GM12878 (cell line): Measurements from ENCODE around the gene TBX15. TPM values are rescaled to one million over a fixed set of nuclear protein-coding genes. Genes with fewer than 3 reads are reported as not detected.

ENCODE experiments used
- ATAC-seq: fragments of 200-7000 bp; cut with Tn5 transposase; 3 replicates; pipeline ENCODE4 v1.9.1; 2020; ENCODE audit warnings: mild to moderate bottlenecking, moderate library complexity
- BruUV-seq: library from RNA; stranded (reverse); fragments of 400-500 nt; replicated peaks from 2 replicates; lab custom pipeline; 2021; lab: Mats Ljungman, UMichigan
- CTCF ChIA-PET: fragments of 300-600 bp; sonication (Branson Sonifier 250); formaldehyde crosslinking; extraction: SDS; loops from one replicate; lab custom pipeline; 2021; ENCODE audit warnings: inconsistent platforms; lab: Yijun Ruan, JAX
- POLR2A ChIA-PET: fragments of 350-600 bp; formaldehyde crosslinking; extraction: SDS; loops from one replicate; lab custom pipeline; 2021; ENCODE audit warnings: inconsistent platforms; lab: Charles Lee
- RAD21 ChIA-PET: fragments of 300-600 bp; sonication (Branson Sonifier 250); formaldehyde crosslinking; loops from one replicate; lab custom pipeline; 2023; ENCODE audit warnings: antibody characterized with exemption; ENCODE audit not compliant: unreplicated experiment; lab: Charles Lee
- SMC1A ChIA-PET: fragments of 300-600 bp; sonication (Branson Sonifier 250); formaldehyde crosslinking; loops from one replicate; lab custom pipeline; 2023; ENCODE audit not compliant: unreplicated experiment, uncharacterized antibody; lab: Charles Lee
- DNase-seq: peaks from one replicate; pipeline ENCODE4 v3.0.0-alpha.2; 2011; ENCODE audit warnings: low read depth, low spot score
- FAIRE-seq: peaks from 3 replicates; lab custom pipeline; 2011; peaks lifted over from hg19 to GRCh38; lab: Jason Lieb, UNC
- H2AFZ ChIP-seq: 2 replicates; pipeline ENCODE4 v1.6.0; 2011; ENCODE audit warnings: low read depth, low read length, control low read depth; ENCODE audit not compliant: control insufficient read depth
- H3K27ac ChIP-seq: 2 replicates; pipeline ENCODE4 v1.5.1; 2011; ENCODE audit warnings: control low read depth; ENCODE audit not compliant: control insufficient read depth, insufficient read depth
- H3K27me3 ChIP-seq, 2 experiments: replicated peaks in 1 of 2; 2 replicates each; pipeline versions ENCODE4 v1.6.0 to v1.6.1; 2011; ENCODE audit warnings: low read length in 1 of 2; ENCODE audit not compliant: control insufficient read depth in 2 of 2, insufficient read depth in 2 of 2
- H3K36me3 ChIP-seq, 2 experiments: 2 replicates each; pipeline ENCODE4 v1.5.1; 2011; ENCODE audit warnings: low read length in 1 of 2; ENCODE audit not compliant: control insufficient read depth in 2 of 2, insufficient read depth in 2 of 2
- H3K4me1 ChIP-seq: 2 replicates; pipeline ENCODE4 v1.6.1; 2011; ENCODE audit warnings: mild to moderate bottlenecking, low read length, moderate library complexity, mixed read lengths; ENCODE audit not compliant: control insufficient read depth, insufficient read depth
- H3K4me2 ChIP-seq: 2 replicates; pipeline ENCODE4 v1.6.0; 2011; ENCODE audit warnings: control low read depth; ENCODE audit not compliant: control insufficient read depth, insufficient read depth
- H3K4me3 ChIP-seq: fragments of 200-600 bp; sonication (generic); 2 replicates; pipeline ENCODE4 v1.5.1; 2016
- H3K79me2 ChIP-seq: 2 replicates; pipeline ENCODE4 v1.6.0; 2011; ENCODE audit warnings: low read length; ENCODE audit not compliant: control insufficient read depth, insufficient read depth
- H3K9ac ChIP-seq: 2 replicates; pipeline ENCODE4 v1.8.0; 2011; ENCODE audit warnings: low read length, control low read depth, mixed read lengths; ENCODE audit not compliant: control insufficient read depth, insufficient read depth
- H3K9me3 ChIP-seq: replicated peaks from 3 replicates; pipeline ENCODE4 v1.5.1; 2011; ENCODE audit warnings: mild to moderate bottlenecking, low read length; ENCODE audit not compliant: control insufficient read depth, insufficient read depth
- H4K20me1 ChIP-seq: 2 replicates; pipeline ENCODE4 v1.6.0; 2011; ENCODE audit not compliant: control insufficient read depth, insufficient read depth
- CUX1 ChIP-seq: IDR thresholded peaks from 2 replicates; pipeline ENCODE4 v1.6.1; 2012; ENCODE audit warnings: improper control_type of control experiment, low read depth, low read length; ENCODE audit not compliant: insufficient replicate concordance
- FOXK2 ChIP-seq: fragments of 450-650 bp; IDR thresholded peaks from 2 replicates; pipeline ENCODE4 v1.6.1; 2017; ENCODE audit warnings: mild to moderate bottlenecking, moderate library complexity
- JUND ChIP-seq: IDR thresholded peaks from 2 replicates; pipeline ENCODE4 v1.6.1; 2012; ENCODE audit warnings: low read depth, mild to moderate bottlenecking, low read length, improper control_type of control experiment, moderate library complexity
- MAX ChIP-seq: IDR thresholded peaks from 2 replicates; pipeline ENCODE4 v1.6.1; 2012; ENCODE audit warnings: low read depth, low read length, improper control_type of control experiment
- MLLT1 ChIP-seq: fragments of 450-650 bp; IDR thresholded peaks from 2 replicates; pipeline ENCODE4 v1.6.1; 2016; ENCODE audit warnings: mild to moderate bottlenecking
- MYB ChIP-seq: fragments of 150-350 bp; IDR thresholded peaks from 2 replicates; pipeline ENCODE4 v1.6.1; 2014; ENCODE audit warnings: mild to moderate bottlenecking, low read depth, low read length, borderline replicate concordance
- NFYB ChIP-seq: IDR thresholded peaks from 2 replicates; pipeline ENCODE4 v1.6.1; 2011; ENCODE audit warnings: low read depth, mild to moderate bottlenecking, low read length, improper control_type of control experiment, moderate library complexity; ENCODE audit not compliant: insufficient read depth
- RAD21 ChIP-seq: IDR thresholded peaks from 2 replicates; pipeline ENCODE4 v1.6.1; 2011; ENCODE audit warnings: mild to moderate bottlenecking, low read depth, low read length, moderate library complexity; ENCODE audit not compliant: insufficient read depth
- RCOR1 ChIP-seq: conservative IDR thresholded peaks from 2 replicates; pipeline ENCODE4 v1.6.1; 2012; ENCODE audit warnings: low read depth, low read length, improper control_type of control experiment
- SIX5 ChIP-seq: IDR thresholded peaks from 2 replicates; pipeline ENCODE4 v1.6.1; 2011; ENCODE audit warnings: mild to moderate bottlenecking, low read depth, low read length, moderate library complexity; ENCODE audit not compliant: severe bottlenecking
- TCF12 ChIP-seq: IDR thresholded peaks from 2 replicates; pipeline ENCODE4 v1.6.1; 2011; ENCODE audit warnings: low read depth, mild to moderate bottlenecking, low read length
- TCF7 ChIP-seq: IDR thresholded peaks from 2 replicates; pipeline ENCODE4 v1.6.1; 2014; ENCODE audit warnings: antibody characterized with exemption, borderline replicate concordance
- YY1 ChIP-seq: IDR thresholded peaks from 2 replicates; pipeline ENCODE4 v1.6.1; 2011; ENCODE audit warnings: low read depth, mild to moderate bottlenecking, low read length
- in situ Hi-C: fragments of 300-500 bp; cut with MboI; formaldehyde crosslinking; loops from 9 replicates; pipeline ENCODE4 v1.14.3; 2018; ENCODE audit warnings: mixed read lengths
- intact Hi-C: fragments of 100-400 bp; cut with micrococcal nuclease; formaldehyde crosslinking; loops from one replicate; pipeline ENCODE4 v1.14.2; 2022; ENCODE audit not compliant: unreplicated experiment
- polyA plus RNA-seq, 11 experiments: library from polyadenylated mRNA; depleted of rRNA in 4 of 11; unstranded in 6 of 11; stranded (reverse) in 5 of 11; fragments of >200 nt; fragmentation: Nextera tagmentation in 4 of 11; fragmentation: Illumina TruSeq in 1 of 11; extraction: Ambion mirVana in 4 of 11; extraction: Trizol in 1 of 11; gene quantifications; 1 replicate in 1 of 11; 2 replicates in 10 of 11; pipeline versions ENCODE4 v1.2.1 to v1.2.3, GENCODE V29; 2011 to 2016; ENCODE audit warnings: inconsistent platforms in 2 of 11, missing spikeins in 2 of 11, low read depth in 1 of 11
- total RNA-seq, 4 experiments: library from RNA; depleted of rRNA in 3 of 4; stranded (reverse); fragments of >200 nt in 3 of 4; fragmentation: Illumina TruSeq in 1 of 4; extraction: Trizol in 1 of 4; gene quantifications; 2 replicates each; pipeline versions ENCODE4 v1.2.1 to v1.2.3, GENCODE V29; 2013 to 2021

TBX15 gene
- total and polyA plus RNA-seq, 10 of the 15 experiments (the other 5 are each of a cell fraction or from before 2014, with no cell fraction given): 0.64 to 9.4 (median 0.99) TPM

- FAIRE-seq (no peak), DNase-seq (no peak), ATAC-seq (no peak)
- no peak overlapping the region for H3K27ac ChIP-seq
- CTCF ChIA-PET: interaction anchor here (1.0 kb wide), 1 partner anchor 13 kb away, joined by 3 read pairs; no protein-coding TSS in a partner anchor
- no peak overlapping the region for H3K4me2 ChIP-seq
- RAD21 ChIA-PET: no interaction called here
- SMC1A ChIA-PET: interaction anchor here (1.3 to 1.6 kb wide), 2 partner anchors 13 to 25 kb away, joined by 3 to 4 read pairs; no protein-coding TSS in a partner anchor
- POLR2A ChIA-PET: no interaction called here
- no peaks in the 10 kb centered on the region for H3K36me3 ChIP-seq
- no peaks in the 10 kb centered on the region for H3K4me1 ChIP-seq
- no peak overlapping the region for H2AFZ ChIP-seq
- TF ChIP-seq JUND (no peak), MAX (no peak), MLLT1 (no peak), NFYB (no peak), YY1 (no peak), TCF12 (no peak), SIX5 (no peak), MYB (no peak), TCF7 (no peak), CUX1 (no peak), RAD21 (no peak), RCOR1 (no peak), FOXK2 (no peak)
- in situ Hi-C loops (no loop called here), intact Hi-C loops (no loop called here)
- no peak overlapping the region for H3K9ac ChIP-seq
- H3K27me3 ChIP-seq: no peaks in the 10 kb centered on the region
- no peaks in the 10 kb centered on the region for H3K79me2 ChIP-seq
- H3K9me3 ChIP-seq: no peaks in the 10 kb centered on the region
- no peak overlapping the region for H3K4me3 ChIP-seq
- BruUV-seq: no TSS peak
- no peaks in the 10 kb centered on the region for H4K20me1 ChIP-seq
Measured at GRCh38 chr1:119034359-119034758, 46.2 kb upstream of the TBX15 start.
